HG02623 (cell line): Measurements from ENCODE around the gene NT5C1A.

ENCODE experiments used
- ATAC-seq: cut with Tn5 transposase; IDR thresholded peaks from one replicate; pipeline ENCODE4 v1.9.1; 2021; ENCODE audit warnings: moderate library complexity; ENCODE audit not compliant: unreplicated experiment

Gene NT5C1A

GRCh38 chr1:39671793-39672550 lies at the start of gene NT5C1A:
Gene NT5C1A (minus strand): TSS chr1:39672107. CDS start chr1:39672038, 69 bp downstream.
- no peak for ATAC-seq

GRCh38 chr1:39721664-39722063 lies 49.8 kb upstream of the NT5C1A start:
- ATAC-seq, result no peak

GRCh38 chr1:39720094-39720999 lies 48.4 kb upstream of the NT5C1A start:
- no peak for ATAC-seq

- ATAC-seq, result no peak
Measured at GRCh38 chr1:39717809-39718208, 45.9 kb upstream of the NT5C1A start.

GRCh38 chr1:39713557-39713956 lies 41.6 kb upstream of the NT5C1A start:
- no peak for ATAC-seq

- no peak for ATAC-seq
Measured at GRCh38 chr1:39711966-39712340, 40.0 kb upstream of the NT5C1A start.

- ATAC-seq, result no peak
Measured at GRCh38 chr1:39711104-39711965, 39.4 kb upstream of the NT5C1A start.

GRCh38 chr1:39707506-39707905 lies 35.6 kb upstream of the NT5C1A start:
- ATAC-seq, result no peak

GRCh38 chr1:39704757-39705156 lies 32.9 kb upstream of the NT5C1A start:
- ATAC-seq, result no peak

- no peak for ATAC-seq
Measured at GRCh38 chr1:39701049-39701439, 29.1 kb upstream of the NT5C1A start.

GRCh38 chr1:39700348-39700747 lies 28.4 kb upstream of the NT5C1A start:
- ATAC-seq, result no peak

- ATAC-seq, result no peak
Measured at GRCh38 chr1:39699419-39699818, 27.5 kb upstream of the NT5C1A start.

GRCh38 chr1:39698568-39698967 lies 26.7 kb upstream of the NT5C1A start:
- no peak for ATAC-seq

- ATAC-seq, result no peak
Measured at GRCh38 chr1:39696448-39696847, 24.5 kb upstream of the NT5C1A start.

GRCh38 chr1:39695016-39695415 lies 23.1 kb upstream of the NT5C1A start:
- no peak for ATAC-seq

GRCh38 chr1:39694026-39694425 lies 22.1 kb upstream of the NT5C1A start:
- ATAC-seq, result no peak

- ATAC-seq, result no peak
Measured at GRCh38 chr1:39692152-39693074, 20.5 kb upstream of the NT5C1A start.

GRCh38 chr1:39691383-39692151 lies 19.7 kb upstream of the NT5C1A start, which contains the start of gene HPCAL4:
Gene HPCAL4 (minus strand): TSS chr1:39691433. CDS start chr1:39684603, 6,830 bp downstream.
- peak; percentile 77 for ATAC-seq

GRCh38 chr1:39690794-39691382 lies 19.0 kb upstream of the NT5C1A start:
- no peak for ATAC-seq
